GM19452 (cell line): ENCODE measurements around the gene GIPC1.
"Not testable (repeated sequence)": the region's sequence is repeated elsewhere in the genome, so short reads cannot be mapped to it uniquely, and the experiment has no call there.

Experiments
- ATAC-seq: cut with Tn5 transposase; IDR thresholded peaks from one replicate; pipeline ENCODE4 v1.9.1; 2021; ENCODE audit not compliant: unreplicated experiment

The GIPC1 gene

GRCh38 chr19:14472202-14472938, 23.6 kb downstream of the GIPC1 start:
- no peak for ATAC-seq

- no peak for ATAC-seq
Observed at GRCh38 chr19:14471436-14472187, 24.3 kb downstream of the GIPC1 start.

- no peak for ATAC-seq
Observed at GRCh38 chr19:14470031-14470876, 25.7 kb downstream of the GIPC1 start.

DNA sequence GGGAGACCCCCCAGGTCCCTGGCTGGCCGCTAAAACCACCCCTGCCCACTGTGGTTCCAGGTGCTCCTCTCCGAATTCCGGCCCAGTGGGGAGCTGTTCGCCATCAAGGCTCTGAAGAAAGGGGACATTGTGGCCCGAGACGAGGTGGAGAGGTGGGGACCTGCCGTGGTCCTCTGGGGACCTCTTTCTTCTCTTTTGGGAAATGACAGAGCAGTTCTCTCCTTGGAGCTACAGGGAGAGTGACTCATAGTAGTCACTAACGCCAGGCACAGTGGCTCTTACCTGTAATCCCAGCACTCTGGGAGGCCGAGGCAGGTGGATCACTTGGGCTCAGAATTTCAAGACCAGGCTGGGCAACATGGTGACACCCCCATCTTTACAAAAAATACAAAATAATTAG, 28.1 kb downstream of the GIPC1 start:
- ATAC-seq = no peak

DNA sequence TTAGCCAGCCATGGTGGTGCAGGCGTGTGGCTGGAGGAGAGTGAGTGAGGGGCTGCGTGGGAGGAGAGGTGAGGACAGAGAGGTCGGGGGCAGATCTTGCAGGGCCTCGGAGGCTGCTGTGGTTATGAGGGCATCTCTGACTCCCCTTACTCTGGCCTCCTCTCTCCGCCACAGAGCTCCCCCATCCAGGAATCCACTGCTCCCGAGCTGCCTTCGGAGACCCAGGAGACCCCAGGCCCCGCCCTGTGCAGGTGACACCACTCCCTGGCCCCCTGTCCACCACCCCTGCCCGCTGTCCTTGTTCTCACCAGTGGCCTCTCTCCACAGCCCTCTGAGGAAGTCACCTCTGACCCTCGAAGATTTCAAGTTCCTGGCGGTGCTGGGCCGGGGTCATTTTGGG, 28.5 kb downstream of the GIPC1 start:
- no peak for ATAC-seq

- ATAC-seq = no peak
Observed at GRCh38 chr19:14463747-14464146, 32.2 kb downstream of the GIPC1 start.

GRCh38 chr19:14462401-14462800, 33.5 kb downstream of the GIPC1 start:
- ATAC-seq = not testable (repeated sequence)

DNA sequence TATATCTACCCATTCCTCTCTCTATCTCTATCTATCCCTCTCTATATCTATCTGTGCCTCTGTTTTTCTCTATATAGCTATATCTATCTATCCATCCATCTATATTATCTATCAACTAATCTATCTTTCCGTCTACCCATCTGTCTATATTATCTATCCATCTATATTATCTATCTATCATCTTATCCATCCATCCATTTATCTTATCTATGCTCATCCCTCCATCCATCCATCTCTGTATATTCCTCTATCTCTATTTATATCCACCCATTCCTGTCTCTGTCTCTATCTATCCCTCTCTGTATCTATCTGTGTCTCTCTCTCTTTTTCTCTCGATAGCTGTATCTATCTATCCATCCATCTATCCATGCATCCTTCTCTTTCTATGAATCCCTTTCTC, 35.0 kb downstream of the GIPC1 start:
- ATAC-seq = no peak

DNA sequence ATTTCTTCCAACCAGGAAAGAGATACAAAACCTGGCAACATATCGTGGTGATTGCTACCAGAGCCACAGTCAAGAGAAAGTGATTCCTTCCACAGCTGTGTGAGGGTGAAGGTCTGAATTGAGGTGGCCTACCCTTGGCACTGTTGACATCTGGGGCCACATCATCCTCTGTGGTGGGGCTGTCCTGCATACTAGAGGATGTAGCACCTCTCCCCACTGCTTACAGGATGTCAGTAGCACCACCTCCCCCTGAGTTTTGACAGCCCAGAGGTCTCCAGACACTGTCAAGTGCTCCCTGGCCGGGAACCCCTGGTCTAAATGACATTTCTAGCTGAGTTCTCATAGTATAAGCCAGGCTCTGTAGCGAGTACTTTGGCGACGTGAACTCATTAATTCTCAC, 36.2 kb downstream of the GIPC1 start:
- no peak for ATAC-seq

DNA sequence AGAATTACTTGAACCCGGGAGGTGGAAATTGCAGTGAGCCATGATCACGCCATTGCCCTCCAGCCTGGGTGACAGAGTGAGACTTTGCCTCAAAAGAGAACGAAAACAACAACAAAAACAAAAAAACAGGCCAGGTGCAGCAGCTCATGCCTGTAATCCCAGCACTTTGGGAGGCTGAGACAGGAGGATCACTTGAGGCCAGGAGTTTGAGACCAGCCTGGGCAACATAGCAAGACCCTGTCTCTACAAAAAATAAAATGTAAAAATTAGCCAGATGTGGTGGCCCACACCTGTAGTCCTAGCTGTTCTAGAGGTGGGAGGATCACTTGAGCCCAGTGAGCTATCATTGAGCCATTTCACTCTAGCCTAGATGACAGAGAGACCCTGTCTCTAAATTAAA, 43.6 kb downstream of the GIPC1 start:
- ATAC-seq = not testable (repeated sequence)

GRCh38 chr19:14450876-14451275, 45.1 kb downstream of the GIPC1 start:
- ATAC-seq = no peak

GRCh38 chr19:14450168-14450874, 45.6 kb downstream of the GIPC1 start:
- no peak for ATAC-seq

GRCh38 chr19:14449321-14449720, 46.6 kb downstream of the GIPC1 start:
- no peak for ATAC-seq

DNA sequence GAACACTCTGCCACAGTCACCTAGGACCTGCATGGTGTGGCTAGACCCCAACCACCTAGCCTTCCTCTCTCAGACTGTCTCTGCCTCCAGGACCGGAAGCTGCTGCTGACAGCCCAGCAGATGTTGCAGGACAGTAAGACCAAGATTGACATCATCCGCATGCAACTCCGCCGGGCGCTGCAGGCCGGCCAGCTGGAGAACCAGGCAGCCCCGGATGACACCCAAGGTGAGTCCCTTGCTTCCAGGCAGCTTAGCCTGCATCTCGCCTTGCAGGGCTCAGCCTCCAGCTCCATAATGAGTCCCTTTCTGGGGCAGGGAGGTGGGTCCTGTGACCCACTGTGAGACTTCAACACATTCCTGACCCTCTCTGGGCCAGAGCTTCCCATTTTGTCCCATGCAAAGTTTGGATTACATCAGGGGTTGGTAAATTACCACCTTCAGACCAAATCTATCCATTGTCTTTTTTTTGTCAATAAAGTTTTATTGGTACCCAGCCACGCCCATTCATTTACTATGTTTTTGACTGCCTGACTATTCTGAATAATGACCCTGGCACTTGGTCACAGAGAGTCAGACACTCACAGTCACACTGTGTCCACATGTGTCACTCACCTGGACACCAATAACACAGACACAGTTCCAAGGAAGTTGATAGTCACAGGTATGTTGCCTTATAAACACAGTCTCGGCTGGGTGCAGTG, 49.4 kb downstream of the GIPC1 start:
- ATAC-seq = no peak

DNA sequence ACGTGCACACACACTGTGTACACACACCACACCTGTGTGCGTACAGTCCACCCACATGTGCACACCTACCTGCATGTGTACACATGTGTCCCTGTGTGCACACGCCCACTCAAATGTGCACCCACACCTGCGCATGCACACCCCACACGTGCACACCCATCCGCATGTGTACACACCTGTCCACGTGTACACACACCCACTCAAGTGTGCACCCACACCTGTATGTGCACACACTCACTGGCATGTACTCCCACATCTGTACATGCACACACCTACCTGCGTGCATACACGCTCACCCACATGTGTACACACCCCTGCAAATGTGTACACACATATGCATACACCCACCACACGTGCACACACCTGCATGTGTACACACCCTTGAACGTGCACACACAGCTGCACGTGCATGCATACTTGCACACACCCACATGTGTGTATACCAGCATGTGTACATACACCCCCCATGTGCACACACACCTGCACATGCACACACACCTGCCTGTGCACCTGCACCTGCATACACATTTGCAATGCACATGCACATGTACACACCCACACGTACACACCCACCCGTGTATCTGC, 52.2 kb downstream of the GIPC1 start:
- no peak for ATAC-seq

GRCh38 chr19:14442891-14443631, 52.9 kb downstream of the GIPC1 start:
- no peak for ATAC-seq

DNA sequence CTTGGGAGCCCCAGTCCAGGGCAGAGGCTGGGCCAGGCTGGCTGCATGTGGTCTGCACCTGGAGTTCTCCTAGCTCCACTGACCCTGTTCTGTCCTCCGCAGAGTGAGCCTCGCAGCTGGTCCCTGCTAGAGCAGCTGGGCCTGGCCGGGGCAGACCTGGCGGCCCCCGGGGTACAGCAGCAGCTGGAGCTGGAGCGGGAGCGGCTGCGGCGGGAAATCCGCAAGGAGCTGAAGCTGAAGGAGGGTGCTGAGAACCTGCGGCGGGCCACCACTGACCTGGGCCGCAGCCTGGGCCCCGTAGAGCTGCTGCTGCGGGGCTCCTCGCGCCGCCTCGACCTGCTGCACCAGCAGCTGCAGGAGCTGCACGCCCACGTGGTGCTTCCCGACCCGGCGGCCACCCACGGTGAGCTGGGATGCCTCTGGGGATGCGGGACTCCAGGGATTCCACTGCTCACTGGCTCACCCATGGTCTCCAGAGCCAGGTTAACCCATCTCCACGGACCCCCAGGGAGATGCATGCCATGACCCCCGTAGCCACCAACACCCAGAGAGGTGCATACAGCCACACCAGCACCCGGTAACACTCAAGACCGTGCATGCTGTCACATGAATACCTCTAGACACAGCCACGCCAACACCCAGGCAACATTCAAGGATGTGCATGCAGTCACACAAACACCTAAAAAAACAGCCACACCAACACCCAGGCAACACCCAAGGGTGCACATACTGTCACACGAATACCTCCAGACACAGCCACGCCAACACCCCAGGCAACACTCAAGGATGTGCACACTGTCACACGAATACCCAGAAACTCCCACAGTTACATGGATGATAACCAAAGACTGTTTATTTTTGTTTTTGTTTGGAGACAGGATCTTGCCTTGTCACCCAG, 54.6 kb downstream of the GIPC1 start:
- no peak for ATAC-seq

- ATAC-seq = peak; percentile 86
Observed at GRCh38 chr19:14440049-14440448, 55.9 kb downstream of the GIPC1 start.
